PC-9 (cell line): ENCODE data around the gene NCKAP1. TPM values are rescaled to one million over a fixed set of nuclear protein-coding genes. Genes with fewer than 3 reads are reported as not detected.
A peak's percentile ranks its signal among the peaks of the same experiment; 100 is the strongest.

ENCODE experiments used
- BruUV-seq: library from RNA; stranded (reverse); fragments of 400-500 nt; replicated peaks from 2 replicates; lab custom pipeline; 2021; lab: Mats Ljungman, UMichigan
- CTCF ChIA-PET: fragments of 300-600 bp; sonication (Branson Sonifier 250); formaldehyde crosslinking; loops from one replicate; lab custom pipeline; 2022; ENCODE audit warnings: antibody characterized with exemption; lab: Charles Lee
- POLR2A ChIA-PET: fragments of 300-600 bp; sonication (Branson Sonifier 250); formaldehyde crosslinking; loops from one replicate; lab custom pipeline; 2022; ENCODE audit warnings: antibody characterized with exemption; ENCODE audit not compliant: unreplicated experiment; lab: Charles Lee
- DNase-seq, 2 experiments: peaks; one replicate each; pipeline versions ENCODE4 v3.0.0 to v3.0.0-alpha.2; 2015 to 2022; ENCODE audit warnings: mixed read lengths in 1 of 2
- H2AFZ ChIP-seq: fragments of 200-600 bp; sonication (generic); 2 replicates; pipeline ENCODE4 v1.8.1; 2017; ENCODE audit warnings: antibody characterized with exemption
- H3F3A ChIP-seq: fragments of 200-600 bp; sonication (generic); 2 replicates; pipeline ENCODE4 v1.8.1; 2017; ENCODE audit warnings: antibody characterized with exemption, mild to moderate bottlenecking, low read depth; ENCODE audit not compliant: insufficient read depth
- H3K27ac ChIP-seq: fragments of 200-600 bp; sonication (generic); 2 replicates; pipeline ENCODE4 v1.6.1; 2016; ENCODE audit warnings: mixed run types
- H3K27me3 ChIP-seq: fragments of 200-600 bp; sonication (generic); 2 replicates; pipeline ENCODE4 v1.6.1; 2016; ENCODE audit warnings: low read depth, mixed run types; ENCODE audit not compliant: insufficient read depth
- H3K36me3 ChIP-seq: fragments of 200-600 bp; sonication (generic); 2 replicates; pipeline ENCODE4 v1.6.1; 2016; ENCODE audit warnings: low read depth, mixed run types
- H3K4me1 ChIP-seq: fragments of 200-600 bp; sonication (generic); replicated peaks from 2 replicates; pipeline ENCODE4 v1.6.1; 2016; ENCODE audit warnings: mixed run types; ENCODE audit not compliant: insufficient read depth
- H3K4me2 ChIP-seq: fragments of 200-600 bp; sonication (generic); 2 replicates; pipeline ENCODE4 v1.6.1; 2017; ENCODE audit warnings: mixed run types
- H3K4me3 ChIP-seq: fragments of 200-600 bp; sonication (generic); 2 replicates; pipeline ENCODE4 v1.6.1; 2016; ENCODE audit warnings: mixed run types
- H3K79me2 ChIP-seq: fragments of 200-600 bp; sonication (generic); 2 replicates; pipeline ENCODE4 v1.6.1; 2017; ENCODE audit warnings: low read depth, mixed run types
- H3K9me2 ChIP-seq: fragments of 200-600 bp; sonication (generic); 2 replicates; pipeline ENCODE4 v1.8.1; 2017; ENCODE audit warnings: mild to moderate bottlenecking; ENCODE audit not compliant: insufficient read depth
- H3K9me3 ChIP-seq: fragments of 200-600 bp; sonication (generic); 2 replicates; pipeline ENCODE4 v1.8.1; 2016; ENCODE audit warnings: low read depth; ENCODE audit not compliant: insufficient read depth
- H4K20me1 ChIP-seq: fragments of 200-600 bp; sonication (generic); 2 replicates; pipeline ENCODE4 v1.8.1; 2017; ENCODE audit not compliant: insufficient read depth
- EZH2 ChIP-seq: fragments of 200-600 bp; sonication (generic); IDR thresholded peaks from 2 replicates; pipeline ENCODE4 v1.8.0; 2017; ENCODE audit warnings: antibody characterized with exemption, low read depth
- intact Hi-C: fragments of 100-400 bp; cut with micrococcal nuclease; formaldehyde crosslinking; loops from one replicate; pipeline ENCODE4 v1.10.0; 2022; ENCODE audit not compliant: unreplicated experiment
- total RNA-seq: library from RNA; stranded (reverse); gene quantifications from 2 replicates; pipeline ENCODE4 v1.2.3, GENCODE V29; 2021
- TF ChIP-seq, protein P1 (sequence below): fragments of 200-600 bp; sonication (generic); conservative IDR thresholded peaks from 2 replicates; pipeline ENCODE4 v1.6.1; 2017; ENCODE audit warnings: mixed run types, antibody characterized with exemption, mild to moderate bottlenecking, moderate library complexity

Gene NCKAP1
- total RNA-seq, 1 experiment from 2014 or later = 308 TPM

DNA sequence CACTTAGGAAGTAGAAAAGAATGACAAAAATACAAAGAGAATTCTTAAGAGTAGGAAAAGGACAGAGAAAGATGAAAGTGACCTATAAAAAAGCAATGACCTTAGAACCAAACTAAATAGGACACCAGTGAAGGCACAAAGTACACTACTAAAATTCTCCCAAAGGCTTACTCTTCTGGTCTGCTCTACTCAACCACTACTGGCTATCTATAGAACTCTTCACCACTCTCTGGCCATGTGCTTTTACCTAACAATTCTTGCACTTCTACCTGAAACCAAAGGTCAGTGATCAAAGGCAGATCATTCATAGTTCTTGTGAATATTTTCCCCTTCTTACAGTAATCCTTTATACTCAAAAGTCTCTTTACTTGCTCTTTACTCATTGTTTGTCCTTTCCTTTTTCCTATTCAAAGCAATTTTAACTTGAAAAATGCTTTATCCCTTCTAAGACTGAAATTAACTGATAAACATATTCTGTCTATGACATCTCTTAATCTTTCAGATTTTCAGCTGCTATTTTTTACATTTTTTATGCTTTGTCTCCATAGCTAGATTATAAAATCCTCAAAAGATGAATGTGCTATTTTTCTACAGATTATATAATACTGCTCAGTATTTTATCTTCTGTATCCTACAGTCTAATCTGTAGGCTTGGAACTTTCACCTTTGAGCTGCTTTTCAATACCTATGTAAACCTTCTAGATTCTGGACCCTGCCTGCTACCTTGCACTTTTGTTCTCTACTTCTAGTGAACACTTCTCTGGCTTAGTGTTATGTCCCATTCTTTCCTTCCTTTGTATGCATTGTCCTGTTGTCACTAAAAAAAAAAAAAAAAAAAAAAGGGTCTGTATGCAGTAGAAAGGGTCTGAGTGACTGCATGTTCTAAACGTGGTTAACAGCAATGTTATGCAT is 64.6 kb downstream of the NCKAP1 start:
- Histone ChIP-seq H3K4me1 (no peaks in the 10 kb centered on the region), H3K27ac (peak overlapping the region; percentile 1), H3K79me2 (peaks cover 35% of the 10 kb centered on the region), H3K4me2 (no peak overlapping the region), H3K27me3 (no peaks in the 10 kb centered on the region), H3K36me3 (peaks cover 76% of the 10 kb centered on the region), H3K4me3 (no peak overlapping the region), H3K9me2 (no peaks in the 10 kb centered on the region), H2AFZ (no peak overlapping the region), H4K20me1 (peaks cover 30% of the 10 kb centered on the region), H3F3A (peaks cover 47% of the 10 kb centered on the region), H3K9me3 (no peaks in the 10 kb centered on the region)
- BruUV-seq = no TSS peak
- no peak for DNase-seq
- POLR2A ChIA-PET = no interaction called here
- TF ChIP-seq, protein P1, sequence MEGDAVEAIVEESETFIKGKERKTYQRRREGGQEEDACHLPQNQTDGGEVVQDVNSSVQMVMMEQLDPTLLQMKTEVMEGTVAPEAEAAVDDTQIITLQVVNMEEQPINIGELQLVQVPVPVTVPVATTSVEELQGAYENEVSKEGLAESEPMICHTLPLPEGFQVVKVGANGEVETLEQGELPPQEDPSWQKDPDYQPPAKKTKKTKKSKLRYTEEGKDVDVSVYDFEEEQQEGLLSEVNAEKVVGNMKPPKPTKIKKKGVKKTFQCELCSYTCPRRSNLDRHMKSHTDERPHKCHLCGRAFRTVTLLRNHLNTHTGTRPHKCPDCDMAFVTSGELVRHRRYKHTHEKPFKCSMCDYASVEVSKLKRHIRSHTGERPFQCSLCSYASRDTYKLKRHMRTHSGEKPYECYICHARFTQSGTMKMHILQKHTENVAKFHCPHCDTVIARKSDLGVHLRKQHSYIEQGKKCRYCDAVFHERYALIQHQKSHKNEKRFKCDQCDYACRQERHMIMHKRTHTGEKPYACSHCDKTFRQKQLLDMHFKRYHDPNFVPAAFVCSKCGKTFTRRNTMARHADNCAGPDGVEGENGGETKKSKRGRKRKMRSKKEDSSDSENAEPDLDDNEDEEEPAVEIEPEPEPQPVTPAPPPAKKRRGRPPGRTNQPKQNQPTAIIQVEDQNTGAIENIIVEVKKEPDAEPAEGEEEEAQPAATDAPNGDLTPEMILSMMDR = no peak
- TF ChIP-seq EZH2 = no peak
- CTCF ChIA-PET = interaction anchor here (0.7 kb wide), 1 partner anchor 23 kb away, joined by 17 read pairs; no protein-coding TSS in a partner anchor
- intact Hi-C loops = loop anchor here (10.0 kb wide), 1 partner anchor 309 kb away; no protein-coding TSS in a partner anchor

DNA sequence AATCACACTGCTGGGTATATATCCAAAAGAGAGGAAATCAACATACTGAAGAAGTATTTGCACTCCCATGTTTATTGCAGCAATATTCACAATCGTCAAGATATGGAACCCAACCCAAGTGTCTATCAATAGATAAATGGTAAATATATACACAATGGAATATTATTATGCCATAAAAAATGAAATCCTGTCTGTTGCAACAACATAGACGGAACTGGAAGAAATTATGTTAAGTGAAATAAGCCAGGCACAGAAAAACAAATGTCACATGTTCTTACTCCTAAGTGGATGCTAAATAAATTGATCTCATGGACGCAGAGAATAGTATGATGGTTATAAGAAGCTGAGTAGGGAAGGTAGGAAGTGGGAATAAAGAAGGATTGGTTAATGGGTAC is 65.7 kb downstream of the NCKAP1 start:
- Histone ChIP-seq H3K79me2 (peaks cover 37% of the 10 kb centered on the region), H3K9me3 (no peaks in the 10 kb centered on the region), H3K27me3 (no peaks in the 10 kb centered on the region), H3K9me2 (no peaks in the 10 kb centered on the region), H3K4me1 (no peaks in the 10 kb centered on the region), H2AFZ (no peak overlapping the region), H3F3A (peaks cover 40% of the 10 kb centered on the region), H4K20me1 (peaks cover 25% of the 10 kb centered on the region), H3K36me3 (peaks cover 75% of the 10 kb centered on the region), H3K4me2 (no peak overlapping the region), H3K27ac (no peak overlapping the region), H3K4me3 (no peak overlapping the region)
- CTCF ChIA-PET = interaction anchor here (0.6 kb wide), 2 partner anchors 50 to 195 kb away, joined by 3 to 14 read pairs; no protein-coding TSS in a partner anchor
- TF ChIP-seq, protein P1 = no peak
- no peak for TF ChIP-seq EZH2
- intact Hi-C loops = loop anchor here (10.0 kb wide), 1 partner anchor 308 kb away; no protein-coding TSS in a partner anchor
- POLR2A ChIA-PET = interaction anchor here (0.6 kb wide), 1 partner anchor 81 kb away, joined by 12 read pairs; no protein-coding TSS in a partner anchor
- DNase-seq = no peak
- BruUV-seq = no TSS peak

DNA sequence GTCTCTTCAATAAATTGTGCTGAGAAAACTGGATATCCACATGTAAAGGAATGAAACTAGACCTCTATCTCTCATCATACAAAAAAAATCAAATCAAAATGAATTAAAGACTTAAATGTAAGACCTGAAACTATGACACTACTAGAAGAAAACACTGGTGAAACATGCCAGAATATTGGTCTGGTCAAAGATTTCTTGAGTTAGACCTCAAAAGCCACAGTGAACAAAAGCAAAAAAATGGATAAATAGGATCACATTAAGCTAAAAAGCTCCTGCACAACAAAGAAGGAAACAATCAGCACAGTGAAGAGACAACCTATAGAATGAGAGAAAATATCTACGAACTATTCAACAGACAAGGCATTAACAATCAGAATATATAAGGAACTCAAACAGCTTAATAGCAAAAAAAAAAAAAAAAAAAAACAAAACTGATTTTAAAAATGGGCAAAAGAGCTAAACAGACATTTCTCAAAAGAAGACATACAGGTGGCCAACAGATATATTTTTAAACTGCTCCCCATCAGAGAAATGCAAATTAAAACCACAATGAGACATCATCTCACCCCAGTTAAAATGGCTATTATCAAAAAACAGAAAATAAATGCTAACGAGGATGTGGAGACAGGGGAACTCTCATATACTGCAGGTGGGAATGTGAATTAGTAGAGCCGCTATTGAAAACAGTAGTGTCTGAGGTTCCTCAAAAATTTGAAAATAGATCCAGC is 66.3 kb downstream of the NCKAP1 start:
- no peaks in the 10 kb centered on the region for H3K9me2 ChIP-seq
- H2AFZ ChIP-seq = no peak overlapping the region
- CTCF ChIA-PET = interaction anchor here (0.6 kb wide), 2 partner anchors 50 to 195 kb away, joined by 3 to 14 read pairs; no protein-coding TSS in a partner anchor
- peaks cover 75% of the 10 kb centered on the region for H3K36me3 ChIP-seq
- no peak overlapping the region for H3K4me2 ChIP-seq
- no peak for DNase-seq
- H3K27me3 ChIP-seq = no peaks in the 10 kb centered on the region
- intact Hi-C loops = loop anchor here (10.0 kb wide), 1 partner anchor 307 kb away; no protein-coding TSS in a partner anchor
- no peak overlapping the region for H3K27ac ChIP-seq
- no TSS peak for BruUV-seq
- no peaks in the 10 kb centered on the region for H3K9me3 ChIP-seq
- H3K4me3 ChIP-seq = no peak overlapping the region
- peaks cover 40% of the 10 kb centered on the region for H3F3A ChIP-seq
- TF ChIP-seq, protein P1 = no peak
- no peak for TF ChIP-seq EZH2
- peaks cover 37% of the 10 kb centered on the region for H3K79me2 ChIP-seq
- no peaks in the 10 kb centered on the region for H3K4me1 ChIP-seq
- H4K20me1 ChIP-seq = peaks cover 20% of the 10 kb centered on the region
- POLR2A ChIA-PET = interaction anchor here (0.6 kb wide), 1 partner anchor 81 kb away, joined by 12 read pairs; no protein-coding TSS in a partner anchor
